Activated T-cell treated with anti-CD3 and anti-CD28 coated beads, Interleukin-2, amount 50 U/mL, for 4 hours (primary cell): ENCODE results near the gene PCYT2. TPM values are rescaled to one million over a fixed set of nuclear protein-coding genes. Genes with fewer than 3 reads are reported as not detected.

Source experiments
- ATAC-seq, 2 donors: fragments of 200-7000 bp; cut with Tn5 transposase; one replicate each; pipeline ENCODE4 v1.10.0; 2021
- DNase-seq: peaks from one replicate; pipeline ENCODE4 v3.0.0-alpha.2; 2020
- H3K27me3 Mint-ChIP-seq: one replicate; pipeline ENCODE4 v1.8.0; 2021; ENCODE audit warnings: low read depth, mixed read lengths
- H3K36me3 Mint-ChIP-seq: one replicate; pipeline ENCODE4 v1.8.0; 2022; ENCODE audit warnings: mixed read lengths; ENCODE audit not compliant: insufficient read depth
- H3K4me1 Mint-ChIP-seq: one replicate; pipeline ENCODE4 v1.8.0; 2021; ENCODE audit warnings: low read depth, mixed read lengths
- H3K4me3 Mint-ChIP-seq: one replicate; pipeline ENCODE4 v1.8.0; 2021; ENCODE audit warnings: mild to moderate bottlenecking, moderate library complexity, mixed read lengths
- H3K9me3 Mint-ChIP-seq: one replicate; pipeline ENCODE4 v1.8.0; 2021; ENCODE audit warnings: mixed read lengths
- total RNA-seq, 3 donors: library from RNA; stranded (reverse); gene quantifications; one replicate each; pipeline ENCODE4 v1.2.1, GENCODE V29; 2021

Gene PCYT2
- total RNA-seq, 3 donors from 2014 or later, result 23.5 to 25.8 (median 25.7) TPM

GRCh38 chr17:81905424-81905875 lies 5.7 kb downstream of the PCYT2 start:
- DNase-seq (no peak), ATAC-seq (no peak)
- Mint-ChIP-seq H3K4me1 (peaks cover 12% of the 10 kb centered on the region), H3K27me3 (peaks cover 9% of the 10 kb centered on the region), H3K9me3 (no peaks in the 10 kb centered on the region), H3K4me3 (no peak overlapping the region), H3K36me3 (peaks cover 10% of the 10 kb centered on the region)

DNA sequence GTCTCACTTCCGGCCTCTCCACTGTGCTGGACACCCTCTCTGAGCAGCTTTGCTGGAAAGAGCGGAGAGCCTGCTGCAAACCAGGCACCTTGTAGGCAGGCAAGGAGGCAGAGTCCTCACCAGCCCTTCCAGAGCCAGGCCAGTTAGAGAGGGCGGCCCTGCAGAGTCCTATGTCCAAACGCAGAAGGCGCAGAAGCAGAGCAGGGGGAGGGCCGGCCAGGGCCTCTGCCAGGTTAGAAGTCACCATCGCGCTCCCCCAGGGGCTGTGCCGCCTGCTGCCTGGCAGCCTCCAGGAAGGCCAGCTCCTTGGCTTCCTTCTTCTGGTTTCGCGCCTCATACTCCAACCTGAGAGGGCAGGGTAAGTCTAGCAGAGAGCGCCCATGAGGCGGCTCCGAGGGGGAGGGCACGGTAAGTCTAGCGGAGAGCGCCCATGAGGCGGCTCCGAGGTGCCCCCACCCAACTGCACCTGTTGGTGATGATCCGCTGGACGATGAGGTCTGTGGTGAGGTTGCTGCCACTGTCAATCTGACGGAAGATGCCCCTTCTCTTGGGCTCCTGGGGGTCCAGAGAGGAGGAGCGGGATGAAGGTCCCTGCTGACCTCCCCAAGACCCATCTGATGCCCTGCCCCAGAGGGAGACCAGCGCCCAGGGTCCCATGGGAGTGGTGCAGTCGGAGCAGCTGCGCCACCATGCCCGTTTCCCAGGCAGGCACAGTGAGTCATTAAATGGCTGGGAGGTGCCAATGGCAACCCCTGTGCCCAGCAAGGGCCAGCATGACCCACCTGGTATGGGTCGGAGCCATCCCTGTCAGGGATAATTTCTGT lies 6.4 kb downstream of the PCYT2 start:
- Mint-ChIP-seq H3K27me3 (peaks cover 9% of the 10 kb centered on the region), H3K4me3 (no peak overlapping the region), H3K4me1 (peaks cover 9% of the 10 kb centered on the region), H3K9me3 (no peaks in the 10 kb centered on the region), H3K36me3 (peaks cover 16% of the 10 kb centered on the region)
- ATAC-seq (no peak), DNase-seq (no peak)

DNA sequence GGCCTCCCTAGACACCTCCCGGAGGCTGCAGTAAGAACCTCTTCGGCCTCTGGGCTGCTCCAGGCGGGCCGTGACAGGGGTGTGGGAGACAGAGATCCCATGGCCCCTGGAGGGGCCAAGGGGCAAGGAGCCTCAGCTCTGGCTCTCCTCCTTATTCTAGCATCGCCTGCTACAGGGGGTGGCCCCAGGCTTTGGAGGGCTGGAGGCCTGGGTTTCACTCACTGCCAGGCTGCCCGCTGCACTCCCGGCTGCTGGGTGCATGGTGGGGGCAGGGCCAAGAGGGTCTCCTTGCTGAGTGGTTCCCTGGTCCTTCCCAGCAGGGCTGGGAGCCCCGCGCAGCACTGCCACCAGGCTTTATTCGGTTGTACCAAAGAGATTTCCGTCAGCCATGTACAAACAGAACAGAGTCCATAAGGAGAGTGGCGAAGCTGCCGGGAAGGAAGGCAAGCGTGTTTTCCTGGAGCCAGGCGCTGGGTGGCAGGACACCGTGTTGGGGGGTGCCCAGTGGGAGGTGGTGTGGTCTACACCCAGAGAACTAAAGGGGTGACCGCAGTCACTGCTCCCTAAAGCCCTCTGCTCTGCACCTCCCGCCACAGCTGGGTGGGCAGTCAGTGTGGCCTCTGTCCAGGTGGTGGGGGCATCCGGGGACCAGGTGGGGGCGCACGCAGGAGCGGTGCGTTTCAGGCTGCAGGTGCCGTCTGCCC lies 7.2 kb downstream of the PCYT2 start:
- Mint-ChIP-seq H3K4me1 (peaks cover 5% of the 10 kb centered on the region), H3K4me3 (no peak overlapping the region), H3K9me3 (no peaks in the 10 kb centered on the region), H3K27me3 (peaks cover 9% of the 10 kb centered on the region), H3K36me3 (peaks cover 19% of the 10 kb centered on the region)
- DNase-seq (no peak), ATAC-seq (no peak)

GRCh38 chr17:81903415-81903831 lies 7.8 kb downstream of the PCYT2 start:
- DNase-seq (no peak), ATAC-seq (no peak)
- Mint-ChIP-seq H3K4me1 (peaks cover 5% of the 10 kb centered on the region), H3K36me3 (peaks cover 21% of the 10 kb centered on the region), H3K9me3 (no peaks in the 10 kb centered on the region), H3K4me3 (no peak overlapping the region), H3K27me3 (peaks cover 9% of the 10 kb centered on the region)

DNA sequence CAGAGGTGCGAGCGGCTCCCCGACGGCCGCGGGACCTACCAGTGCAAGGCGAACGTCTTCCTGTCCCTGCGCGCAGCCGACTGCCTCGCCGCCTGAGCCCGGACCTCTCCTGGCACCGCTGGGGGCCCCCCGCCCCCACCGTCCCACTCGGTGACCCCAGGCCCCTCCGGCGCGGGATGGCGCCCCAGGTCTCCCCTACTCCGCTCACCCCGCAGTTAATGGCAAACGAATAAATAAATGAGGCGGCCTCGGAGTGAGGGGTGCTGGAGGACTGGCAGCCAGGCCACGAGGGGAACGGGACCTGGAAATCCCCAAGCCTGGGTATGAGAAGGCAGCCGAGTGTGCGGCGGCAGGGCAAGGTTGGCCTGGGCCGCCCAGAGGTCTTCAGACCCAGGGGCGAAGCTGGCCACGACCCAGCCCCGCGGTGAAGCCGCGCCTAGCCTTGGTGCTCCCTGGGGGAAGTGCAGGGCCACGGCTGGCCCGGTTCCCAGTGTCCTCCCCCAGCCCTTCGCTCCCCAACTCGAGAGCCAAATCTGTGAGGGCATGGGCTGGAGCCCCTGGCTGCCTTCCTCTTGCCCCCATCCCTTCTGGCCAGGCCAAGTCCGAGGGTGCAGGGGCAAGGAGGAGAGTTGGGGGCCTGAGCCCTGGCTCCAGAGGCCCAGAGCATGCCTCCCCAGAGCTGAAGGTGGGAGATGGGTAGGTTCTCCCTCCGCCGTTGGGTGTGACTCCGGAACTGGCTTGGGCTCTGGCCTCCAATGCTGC lies 8.4 kb downstream of the PCYT2 start:
- Mint-ChIP-seq H3K36me3 (peaks cover 27% of the 10 kb centered on the region), H3K27me3 (peaks cover 9% of the 10 kb centered on the region), H3K9me3 (no peaks in the 10 kb centered on the region), H3K4me3 (no peak overlapping the region), H3K4me1 (peaks cover 5% of the 10 kb centered on the region)
- peak; percentile 6 to 39 for ATAC-seq
- no peak for DNase-seq

DNA sequence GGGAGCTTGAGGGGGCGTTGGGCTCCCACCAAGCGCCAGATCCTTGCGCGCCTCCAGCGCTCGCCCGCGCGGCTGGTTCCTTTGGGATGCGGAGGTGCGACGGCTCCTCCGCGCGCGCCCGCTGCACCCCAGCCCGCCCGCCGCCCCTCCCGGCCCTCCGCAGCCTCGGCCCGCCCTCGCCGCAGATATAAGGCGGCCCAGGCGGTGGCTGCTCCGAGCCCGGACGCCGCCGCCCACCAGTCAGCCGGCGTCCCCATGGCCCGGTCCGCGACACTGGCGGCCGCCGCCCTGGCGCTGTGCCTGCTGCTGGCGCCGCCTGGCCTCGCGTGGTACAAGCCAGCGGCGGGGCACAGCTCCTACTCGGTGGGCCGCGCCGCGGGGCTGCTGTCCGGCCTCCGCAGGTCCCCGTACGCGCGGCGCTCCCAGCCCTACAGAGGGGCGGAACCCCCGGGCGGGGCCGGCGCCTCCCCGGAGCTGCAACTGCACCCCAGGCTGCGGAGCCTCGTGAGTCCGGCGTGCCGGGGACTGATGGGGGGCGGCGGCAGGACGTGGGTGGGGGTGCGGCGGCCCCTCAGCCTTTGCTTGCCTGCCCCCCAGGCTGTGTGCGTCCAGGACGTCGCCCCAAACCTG lies 9.1 kb downstream of the PCYT2 start, which contains the start of gene NPB:
NPB (plus strand) TSS at position 216 of the 630 bp plus-strand sequence; CDS start at position 256, 40 bp downstream.
- Mint-ChIP-seq H3K4me3 (no peak within 1 kb of the TSS), H3K36me3 (peaks cover 32% of the 10 kb centered on the region), H3K4me1 (peaks cover 5% of the 10 kb centered on the region), H3K9me3 (no peaks in the 10 kb centered on the region), H3K27me3 (peaks cover 9% of the 10 kb centered on the region)
- DNase-seq (no peak), ATAC-seq (peak; percentile 64 to 72)

DNA sequence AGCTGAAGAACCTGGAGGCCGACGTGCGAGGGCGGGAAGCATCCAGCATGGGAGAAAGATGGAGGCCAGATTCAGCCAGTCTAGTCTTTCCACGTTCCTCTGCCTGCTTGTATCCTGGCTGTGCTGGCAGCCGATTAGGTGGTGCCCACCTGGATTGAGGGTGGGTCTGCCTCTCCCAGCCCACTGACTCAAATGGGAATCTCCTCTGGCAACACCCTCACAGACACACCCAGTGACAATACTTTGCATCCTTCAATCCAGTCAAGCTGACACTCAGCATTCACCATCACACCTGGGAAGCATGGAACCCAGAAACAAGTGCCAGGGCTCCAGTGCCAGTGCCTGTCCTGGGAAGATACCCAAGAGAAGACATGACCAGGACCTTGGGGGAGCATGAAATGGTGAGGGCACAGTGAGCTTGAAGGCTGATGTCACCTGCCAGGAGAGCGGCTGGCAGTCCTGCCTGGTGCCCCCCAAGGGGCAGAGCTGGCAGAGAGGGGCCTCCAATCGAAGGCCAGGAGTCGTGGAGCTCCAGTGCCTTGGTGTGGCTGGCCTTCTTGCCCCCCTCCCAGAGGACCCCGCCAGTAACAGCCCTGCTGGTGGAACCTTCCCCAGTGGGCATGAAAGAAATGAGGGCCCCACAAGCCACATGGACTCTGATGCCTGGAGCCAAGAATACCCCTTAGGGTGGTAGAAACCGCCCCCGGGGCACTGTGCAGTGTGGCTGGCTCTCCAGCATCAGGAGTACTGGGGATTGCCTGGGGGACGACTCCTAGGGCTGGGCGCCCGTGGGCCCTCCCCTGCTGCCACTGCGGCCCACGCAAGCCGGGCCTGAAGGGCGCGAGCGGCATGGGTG lies 9.8 kb downstream of the PCYT2 start:
- peaks cover 9% of the 10 kb centered on the region for H3K27me3 Mint-ChIP-seq
- ATAC-seq (peak; percentile 12 to 26), DNase-seq (no peak)
- peaks cover 5% of the 10 kb centered on the region for H3K4me1 Mint-ChIP-seq
- peaks cover 33% of the 10 kb centered on the region for H3K36me3 Mint-ChIP-seq
- no peak overlapping the region for H3K4me3 Mint-ChIP-seq
- H3K9me3 Mint-ChIP-seq, result no peaks in the 10 kb centered on the region

- DNase-seq (no peak), ATAC-seq (no peak)
- H3K36me3 Mint-ChIP-seq, result peaks cover 34% of the 10 kb centered on the region
- H3K9me3 Mint-ChIP-seq, result no peaks in the 10 kb centered on the region
- peaks cover 5% of the 10 kb centered on the region for H3K4me1 Mint-ChIP-seq
- no peak overlapping the region for H3K4me3 Mint-ChIP-seq
- peaks cover 9% of the 10 kb centered on the region for H3K27me3 Mint-ChIP-seq
Observed at GRCh38 chr17:81900181-81900820, 10.9 kb downstream of the PCYT2 start.

DNA sequence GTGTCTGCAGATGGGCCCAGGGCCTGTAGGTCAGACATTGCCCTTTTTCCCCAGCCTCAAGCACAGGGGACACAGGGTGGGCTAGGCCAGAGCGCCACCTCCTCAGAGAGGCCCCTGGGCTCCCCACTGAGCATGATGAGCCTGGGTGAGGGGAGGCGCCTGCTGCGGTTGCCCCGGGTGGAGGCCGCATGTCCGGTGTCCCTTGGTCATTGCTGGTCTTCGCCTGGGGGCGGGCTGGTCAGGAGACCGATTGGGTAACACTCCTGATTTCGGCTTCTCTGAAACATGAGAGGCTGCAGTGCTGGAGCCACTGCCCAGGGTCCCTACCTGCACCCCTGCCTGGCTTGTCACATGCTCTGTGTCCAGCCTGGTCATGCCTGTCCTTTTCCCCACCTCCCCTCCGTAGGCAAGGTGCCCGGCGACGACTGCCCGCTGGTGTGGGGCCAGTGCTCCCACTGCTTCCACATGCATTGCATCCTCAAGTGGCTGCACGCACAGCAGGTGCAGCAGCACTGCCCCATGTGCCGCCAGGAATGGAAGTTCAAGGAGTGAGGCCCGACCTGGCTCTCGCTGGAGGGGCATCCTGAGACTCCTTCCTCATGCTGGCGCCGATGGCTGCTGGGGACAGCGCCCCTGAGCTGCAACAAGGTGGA lies 11.6 kb downstream of the PCYT2 start:
- peaks cover 5% of the 10 kb centered on the region for H3K4me1 Mint-ChIP-seq
- no peak for ATAC-seq

GRCh38 chr17:81898885-81899284 lies 12.3 kb downstream of the PCYT2 start:
- no peaks in the 10 kb centered on the region for H3K9me3 Mint-ChIP-seq

More for the DNA sequence above, 11.6 kb downstream of the PCYT2 start:
- H3K4me3 Mint-ChIP-seq, result no peak overlapping the region
- peaks cover 9% of the 10 kb centered on the region for H3K27me3 Mint-ChIP-seq
- no peak for DNase-seq
- peaks cover 36% of the 10 kb centered on the region for H3K36me3 Mint-ChIP-seq
- no peaks in the 10 kb centered on the region for H3K9me3 Mint-ChIP-seq

GRCh38 chr17:81898029-81898866 lies 13.0 kb downstream of the PCYT2 start:
- no peak overlapping the region for H3K4me3 Mint-ChIP-seq
- peaks cover 33% of the 10 kb centered on the region for H3K36me3 Mint-ChIP-seq
- peaks cover 5% of the 10 kb centered on the region for H3K4me1 Mint-ChIP-seq
- ATAC-seq, result no peak
- no peaks in the 10 kb centered on the region for H3K9me3 Mint-ChIP-seq
- H3K27me3 Mint-ChIP-seq, result peaks cover 9% of the 10 kb centered on the region
- no peak for DNase-seq

More at GRCh38 chr17:81898885-81899284, 12.3 kb downstream of the PCYT2 start:
- H3K4me3 Mint-ChIP-seq, result no peak overlapping the region
- DNase-seq, result no peak
- H3K36me3 Mint-ChIP-seq, result peaks cover 33% of the 10 kb centered on the region
- peaks cover 5% of the 10 kb centered on the region for H3K4me1 Mint-ChIP-seq
- no peak for ATAC-seq
- peaks cover 9% of the 10 kb centered on the region for H3K27me3 Mint-ChIP-seq

- ATAC-seq (no peak), DNase-seq (no peak)
- Mint-ChIP-seq H3K36me3 (peaks cover 27% of the 10 kb centered on the region), H3K4me1 (peaks cover 3% of the 10 kb centered on the region), H3K9me3 (no peaks in the 10 kb centered on the region), H3K27me3 (no peaks in the 10 kb centered on the region), H3K4me3 (no peak overlapping the region)
Observed at GRCh38 chr17:81895400-81895799, 15.8 kb downstream of the PCYT2 start.
